Calu3 (cell line): ENCODE measurements around the gene CNPY1. TPM values are rescaled to one million over a fixed set of nuclear protein-coding genes. Genes with fewer than 3 reads are reported as not detected.

Source experiments
- BruUV-seq: library from RNA; stranded (reverse); fragments of 400-500 nt; replicated peaks from 2 replicates; lab custom pipeline; 2021; lab: Mats Ljungman, UMichigan
- CTCF ChIA-PET: fragments of 300-600 bp; sonication (Branson Sonifier 250); formaldehyde crosslinking; loops from one replicate; lab custom pipeline; 2022; ENCODE audit warnings: antibody characterized with exemption; lab: Charles Lee
- DNase-seq: peaks from one replicate; pipeline ENCODE4 v3.0.0; 2022
- H3K27ac Mint-ChIP-seq: one replicate; pipeline ENCODE4 v1.8.0; 2022; ENCODE audit warnings: mixed read lengths; ENCODE audit not compliant: unreplicated experiment
- H3K27me3 Mint-ChIP-seq: one replicate; pipeline ENCODE4 v1.8.0; 2022; ENCODE audit warnings: mixed read lengths; ENCODE audit not compliant: unreplicated experiment
- H3K36me3 Mint-ChIP-seq: one replicate; pipeline ENCODE4 v1.8.0; 2022; ENCODE audit warnings: mild to moderate bottlenecking, moderate library complexity, mixed read lengths; ENCODE audit not compliant: insufficient read depth, unreplicated experiment
- H3K4me1 Mint-ChIP-seq: one replicate; pipeline ENCODE4 v1.8.0; 2022; ENCODE audit warnings: mild to moderate bottlenecking, low read depth, mixed read lengths; ENCODE audit not compliant: unreplicated experiment
- H3K4me3 Mint-ChIP-seq: one replicate; pipeline ENCODE4 v1.8.0; 2022; ENCODE audit warnings: mild to moderate bottlenecking, low read depth, moderate library complexity, mixed read lengths; ENCODE audit not compliant: unreplicated experiment
- H3K9me3 Mint-ChIP-seq: one replicate; pipeline ENCODE4 v1.8.0; 2022; ENCODE audit warnings: low read depth, mixed read lengths; ENCODE audit not compliant: unreplicated experiment
- CTCF ChIP-seq: fragments of 200-600 bp; IDR thresholded peaks from one replicate; pipeline ENCODE4 v1.8.0; 2022; ENCODE audit warnings: antibody characterized with exemption; ENCODE audit not compliant: unreplicated experiment
- intact Hi-C: fragments of 100-400 bp; cut with micrococcal nuclease; formaldehyde crosslinking; loops from one replicate; pipeline ENCODE4 v1.10.0; 2022; ENCODE audit not compliant: unreplicated experiment
- total RNA-seq: library from RNA; stranded (reverse); gene quantifications from 2 replicates; pipeline ENCODE4 v1.2.3, GENCODE V29; 2022

CNPY1 gene
- total RNA-seq, 1 experiment from 2014 or later: not detected

- CTCF ChIA-PET: no interaction called here
- Mint-ChIP-seq H3K36me3 (no peaks in the 10 kb centered on the region), H3K4me1 (no peaks in the 10 kb centered on the region), H3K27me3 (peaks cover 16% of the 10 kb centered on the region), H3K4me3 (no peak overlapping the region), H3K27ac (no peak overlapping the region), H3K9me3 (no peaks in the 10 kb centered on the region)
- DNase-seq: no peak
- BruUV-seq: no TSS peak
- intact Hi-C loops: no loop called here
- TF ChIP-seq CTCF: no peak
Observed at GRCh38 chr7:155559519-155560108, 13.3 kb upstream of the CNPY1 start.

GRCh38 chr7:155558961-155559360 lies 12.6 kb upstream of the CNPY1 start:
- H3K36me3 Mint-ChIP-seq: no peaks in the 10 kb centered on the region
- H3K27me3 Mint-ChIP-seq: peaks cover 22% of the 10 kb centered on the region
- no peaks in the 10 kb centered on the region for H3K9me3 Mint-ChIP-seq
- intact Hi-C loops: no loop called here
- DNase-seq: no peak
- no peaks in the 10 kb centered on the region for H3K4me1 Mint-ChIP-seq
- H3K27ac Mint-ChIP-seq: no peak overlapping the region
- CTCF ChIA-PET: no interaction called here
- H3K4me3 Mint-ChIP-seq: no peak overlapping the region
- no TSS peak for BruUV-seq
- TF ChIP-seq CTCF: no peak

GRCh38 chr7:155558351-155558750 lies 12.0 kb upstream of the CNPY1 start:
- no peaks in the 10 kb centered on the region for H3K9me3 Mint-ChIP-seq
- no peak overlapping the region for H3K4me3 Mint-ChIP-seq
- no peaks in the 10 kb centered on the region for H3K4me1 Mint-ChIP-seq
- no peaks in the 10 kb centered on the region for H3K36me3 Mint-ChIP-seq
- no TSS peak for BruUV-seq
- intact Hi-C loops: no loop called here
- H3K27ac Mint-ChIP-seq: no peak overlapping the region
- peaks cover 28% of the 10 kb centered on the region for H3K27me3 Mint-ChIP-seq
- CTCF ChIA-PET: no interaction called here
- DNase-seq: no peak
- no peak for TF ChIP-seq CTCF

GRCh38 chr7:155557778-155558177 lies 11.4 kb upstream of the CNPY1 start:
- no peak for DNase-seq
- CTCF ChIA-PET: interaction anchor here (1.0 kb wide), 1 partner anchor 140 kb away, joined by 3 read pairs; no protein-coding TSS in a partner anchor
- BruUV-seq: no TSS peak
- Mint-ChIP-seq H3K4me3 (no peak overlapping the region), H3K4me1 (no peaks in the 10 kb centered on the region), H3K27ac (no peak overlapping the region), H3K9me3 (no peaks in the 10 kb centered on the region), H3K27me3 (peaks cover 34% of the 10 kb centered on the region), H3K36me3 (no peaks in the 10 kb centered on the region)
- intact Hi-C loops: no loop called here
- TF ChIP-seq CTCF: no peak
